HG02759 (cell line): Measurements from ENCODE around the gene CASQ2.

Experiments used
- ATAC-seq: cut with Tn5 transposase; IDR thresholded peaks from one replicate; pipeline ENCODE4 v1.9.1; 2021; ENCODE audit warnings: mild to moderate bottlenecking, moderate library complexity; ENCODE audit not compliant: unreplicated experiment

Gene CASQ2

DNA sequence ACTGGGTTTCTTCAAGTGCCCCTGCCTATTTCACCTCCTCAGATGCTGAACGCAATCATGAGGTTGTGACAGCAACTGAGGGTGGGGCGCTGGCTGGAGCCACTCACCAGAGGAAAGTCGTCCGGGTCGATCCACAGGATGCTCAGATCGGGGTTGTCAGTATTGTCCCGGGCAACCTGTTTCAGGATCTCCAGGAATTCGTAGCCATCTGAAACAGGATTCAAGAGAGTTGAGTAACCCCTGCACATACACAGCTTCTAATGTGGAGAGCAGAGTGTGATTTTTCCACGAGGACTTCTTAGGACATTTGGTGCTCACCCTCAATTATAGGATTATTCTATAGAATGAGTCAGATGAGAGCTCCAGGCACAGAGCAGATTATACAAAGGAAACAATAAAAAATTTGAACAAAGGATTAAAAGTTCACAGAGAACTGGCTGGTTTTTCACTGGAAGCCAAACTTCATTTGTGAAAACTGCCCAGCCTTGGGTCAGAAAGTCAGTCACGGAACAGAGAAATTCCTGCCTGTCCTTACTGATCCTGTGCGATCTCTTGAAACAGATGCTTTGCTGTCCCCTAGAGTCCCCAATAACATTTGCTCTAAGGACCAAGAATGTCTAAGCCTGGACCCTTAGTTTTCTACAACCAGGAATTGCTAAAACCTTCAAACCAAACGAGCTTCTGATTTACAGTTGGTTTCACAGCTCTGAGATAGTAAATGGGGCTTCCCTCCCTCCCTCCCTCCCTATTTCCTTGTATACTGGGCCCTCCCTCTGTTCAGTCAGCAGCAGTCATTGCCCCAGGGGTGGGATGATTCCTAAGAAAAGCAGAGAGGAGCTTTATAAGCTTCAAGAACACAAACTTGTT is 63.2 kb downstream of the CASQ2 start:
- no peak for ATAC-seq

DNA sequence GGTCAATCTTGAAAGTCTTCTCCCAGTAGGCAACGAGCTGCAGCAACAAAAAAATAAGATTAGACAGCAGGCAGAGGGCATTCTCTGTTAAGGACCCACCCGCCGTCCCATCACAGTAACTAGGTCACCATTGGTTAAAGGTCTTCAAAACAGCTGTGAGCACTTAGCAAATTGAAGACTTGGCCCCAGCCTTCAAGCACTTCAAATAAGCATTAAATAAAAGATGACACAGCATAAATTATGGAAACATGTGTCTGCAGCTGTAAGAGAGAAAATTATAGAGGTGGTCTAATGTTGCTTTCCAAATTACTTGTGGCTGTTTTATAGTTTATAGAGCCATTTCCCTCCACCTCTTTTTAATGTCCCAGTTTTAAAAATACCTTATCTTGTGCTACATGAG is 65.6 kb downstream of the CASQ2 start:
- no peak for ATAC-seq

DNA sequence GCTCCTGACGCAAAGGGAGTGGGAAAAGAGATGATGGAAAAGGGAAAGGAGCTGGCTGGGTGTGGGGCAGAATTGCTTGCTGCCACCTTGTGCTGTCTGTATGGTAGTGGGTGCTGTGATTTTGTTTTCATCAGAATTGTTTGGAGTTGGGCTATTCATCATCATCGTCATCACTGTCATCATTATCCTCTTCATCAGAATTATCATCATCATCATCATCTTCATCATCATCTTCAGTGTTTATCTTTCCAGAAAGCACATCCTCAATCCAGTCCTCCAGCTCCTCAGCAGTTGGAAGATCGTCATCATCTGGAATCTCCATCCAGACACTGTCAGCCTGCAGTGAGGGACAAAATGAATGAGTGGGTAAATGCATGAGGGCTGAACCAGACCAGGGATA is 67.4 kb downstream of the CASQ2 start:
- no peak for ATAC-seq

DNA sequence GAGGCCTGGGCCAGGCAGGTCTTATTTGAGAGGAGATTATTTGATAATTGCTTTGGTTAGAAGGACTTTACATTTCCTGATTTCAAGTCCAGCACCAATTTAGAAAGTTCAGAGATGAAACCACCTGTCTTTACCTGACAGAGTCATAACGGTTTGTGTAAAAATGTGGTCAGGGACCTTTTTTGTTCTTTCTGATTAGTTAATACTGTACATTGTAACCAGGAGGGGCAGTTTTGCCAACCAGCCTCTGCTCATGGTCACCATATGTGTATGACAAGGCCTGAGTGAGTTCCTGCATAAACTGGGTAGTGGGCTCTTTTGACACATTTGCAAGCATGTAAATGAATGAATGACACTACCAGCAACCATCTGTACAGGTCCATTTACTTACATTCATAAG is 70.9 kb downstream of the CASQ2 start:
- ATAC-seq, result no peak

DNA sequence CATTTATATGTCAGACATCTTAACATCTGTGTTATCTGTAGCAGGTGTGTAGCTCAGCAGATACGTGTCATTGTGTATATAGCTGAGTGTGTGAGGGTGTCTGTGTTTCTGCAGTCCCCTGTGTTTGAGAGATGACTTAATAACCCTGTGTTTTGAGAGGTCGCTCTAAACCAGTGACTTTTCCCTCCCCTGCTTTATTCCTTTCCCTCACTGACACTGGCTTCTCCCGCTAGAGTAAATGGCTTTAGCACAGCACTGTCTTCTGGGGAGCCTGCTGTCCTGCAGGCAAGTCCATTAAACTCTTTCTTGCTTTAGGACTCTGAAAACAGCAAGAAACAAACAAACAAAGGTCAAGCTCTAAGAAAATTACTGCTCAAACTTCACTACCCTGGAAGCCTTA is 73.7 kb downstream of the CASQ2 start:
- ATAC-seq, result no peak

DNA sequence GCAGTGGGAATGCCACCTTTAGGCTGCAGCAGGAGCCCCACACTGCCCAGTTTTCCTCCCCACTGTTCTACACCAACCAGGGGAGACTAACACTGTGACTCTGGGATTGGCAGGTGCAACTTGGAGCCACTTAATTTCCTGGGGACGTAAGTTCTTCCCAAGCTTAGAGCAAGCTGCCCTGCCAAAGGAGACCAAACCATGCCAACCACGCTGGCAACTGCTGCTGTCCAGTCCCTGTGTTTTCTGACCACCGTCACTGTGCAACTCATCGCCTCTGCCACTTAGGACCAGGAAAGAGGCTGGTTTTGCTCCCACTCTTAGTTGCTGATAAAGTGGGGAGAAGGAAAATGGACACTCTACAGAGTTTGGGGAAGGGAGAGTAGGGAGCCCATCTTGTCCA is 76.3 kb downstream of the CASQ2 start:
- ATAC-seq, result no peak

DNA sequence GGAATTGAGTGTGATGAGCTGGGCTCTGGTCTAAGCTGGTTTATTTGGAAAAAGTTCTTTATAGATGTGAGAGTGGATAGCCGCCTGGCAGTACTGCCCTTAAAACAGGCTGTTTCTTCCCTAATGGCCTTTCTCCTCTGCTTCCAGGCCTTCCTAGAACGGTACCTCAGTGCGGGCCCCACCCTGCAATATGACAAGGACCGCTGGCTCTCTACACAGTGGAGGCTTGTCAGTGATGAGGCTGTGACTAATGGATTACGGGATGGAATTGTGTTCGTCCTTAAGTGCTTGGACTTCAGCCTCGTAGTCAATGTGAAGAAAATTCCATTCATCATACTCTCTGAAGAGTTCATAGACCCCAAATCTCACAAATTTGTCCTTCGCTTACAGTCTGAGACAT is 77.5 kb downstream of the CASQ2 start:
- no peak for ATAC-seq

DNA sequence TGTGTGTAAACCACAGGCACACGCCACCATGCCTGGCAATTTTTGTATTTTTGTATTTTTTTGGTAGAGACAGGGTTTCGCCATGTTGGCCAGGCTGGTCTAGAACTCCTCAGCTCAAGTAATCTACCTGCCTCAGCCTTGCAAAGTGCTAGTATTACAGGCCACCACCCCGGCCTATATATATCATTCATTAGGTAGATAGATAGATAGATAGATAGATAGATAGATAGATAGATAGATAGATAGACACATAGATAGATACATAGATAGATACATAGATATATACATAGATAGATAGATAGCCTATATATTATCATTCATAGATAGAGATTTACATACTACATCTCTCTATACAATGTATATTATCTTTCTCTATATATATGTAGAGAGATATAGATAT is 80.8 kb downstream of the CASQ2 start:
- ATAC-seq, result no peak

DNA sequence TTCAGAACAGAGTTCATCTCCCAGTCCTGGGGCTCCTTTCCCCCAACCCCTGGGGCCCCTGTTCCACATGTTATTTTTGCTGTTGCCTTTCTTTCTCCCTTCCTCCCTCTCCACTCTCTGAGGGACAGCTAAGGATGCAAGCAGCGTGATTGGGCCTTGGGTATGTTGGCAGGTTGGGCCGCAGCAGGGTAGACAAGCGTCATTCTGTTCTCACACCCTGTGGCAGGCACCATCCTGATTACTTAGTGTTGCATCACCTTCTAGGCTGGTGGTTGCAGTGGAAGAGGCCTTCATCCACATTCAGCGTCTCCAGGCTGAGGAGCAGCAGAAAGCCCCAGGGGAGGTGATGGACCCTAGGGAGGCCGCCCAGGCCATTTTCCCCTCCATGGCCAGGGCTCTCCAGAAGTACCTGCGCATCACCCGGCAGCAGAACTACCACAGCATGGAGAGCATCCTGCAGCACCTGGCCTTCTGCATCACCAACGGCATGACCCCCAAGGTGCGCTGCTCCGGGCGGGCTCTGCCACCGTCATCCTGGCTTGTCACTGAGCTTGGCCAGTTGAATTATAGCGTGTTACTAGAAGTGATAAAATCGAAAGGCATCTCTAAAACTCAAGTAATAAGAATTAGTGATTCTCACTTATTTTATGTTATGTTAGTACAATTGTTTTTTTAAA is 83.3 kb downstream of the CASQ2 start:
- ATAC-seq, result no peak

DNA sequence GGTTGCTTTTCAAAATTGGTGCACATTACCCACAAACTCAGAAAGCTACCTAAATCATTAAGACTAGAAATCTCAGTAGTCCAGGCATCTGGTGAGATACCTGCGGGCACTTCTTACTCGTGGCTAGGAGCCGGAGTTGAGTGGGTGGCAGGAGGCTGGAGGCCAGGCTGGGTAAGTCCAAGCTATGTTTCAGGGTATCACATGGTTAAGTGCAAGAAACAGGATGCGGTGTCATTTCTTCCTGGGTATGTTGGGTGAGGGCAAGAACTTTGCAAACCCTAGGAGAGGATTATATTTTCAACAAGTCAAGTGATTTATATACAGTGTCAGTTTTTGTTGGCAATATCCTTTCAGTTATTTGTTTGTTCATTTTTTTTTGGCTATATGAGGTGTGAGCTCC is 85.7 kb downstream of the CASQ2 start:
- no peak for ATAC-seq

DNA sequence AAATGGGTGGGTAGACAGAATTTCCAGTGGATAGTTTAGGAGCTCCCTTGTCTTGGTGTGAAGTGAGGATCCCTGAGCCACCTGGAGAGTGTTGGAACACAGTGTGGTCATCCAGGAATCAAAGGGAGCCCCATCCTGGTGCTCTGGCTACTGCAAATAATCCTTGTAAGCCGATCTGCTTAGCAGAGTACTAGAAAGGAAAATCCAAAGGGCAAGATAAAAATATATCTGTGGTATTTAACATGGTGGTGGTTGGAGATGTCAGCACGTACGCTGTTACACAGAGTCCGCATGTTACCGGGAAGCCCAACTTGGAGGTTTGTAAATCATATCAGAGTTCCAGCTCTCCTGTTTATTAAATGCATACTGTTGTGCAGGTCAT is 87.8 kb downstream of the CASQ2 start:
- no peak for ATAC-seq

DNA sequence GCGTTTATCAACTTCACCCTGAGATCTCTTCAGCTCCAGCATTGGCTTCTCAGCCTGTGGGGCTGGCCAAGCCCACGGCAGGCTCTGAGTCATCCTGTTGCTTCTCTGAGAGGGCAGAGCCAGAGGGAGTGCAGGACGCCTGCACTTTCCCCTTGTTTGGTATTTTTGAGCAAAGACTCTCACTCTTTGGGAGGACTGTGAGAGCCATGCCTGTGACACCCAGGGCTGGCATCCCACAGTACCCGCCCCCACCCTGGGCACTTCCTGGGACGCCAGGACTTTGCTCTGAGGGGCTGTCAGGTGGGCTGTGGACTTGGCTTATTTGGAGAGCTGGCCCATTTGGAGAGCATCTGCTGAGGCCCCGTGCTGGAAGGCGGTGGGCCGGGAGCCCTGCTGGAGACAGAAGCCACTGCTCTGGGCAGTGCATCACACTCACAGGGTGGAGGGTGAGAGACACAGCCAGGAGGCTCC is 89.3 kb downstream of the CASQ2 start:
- peak; percentile 42 for ATAC-seq

DNA sequence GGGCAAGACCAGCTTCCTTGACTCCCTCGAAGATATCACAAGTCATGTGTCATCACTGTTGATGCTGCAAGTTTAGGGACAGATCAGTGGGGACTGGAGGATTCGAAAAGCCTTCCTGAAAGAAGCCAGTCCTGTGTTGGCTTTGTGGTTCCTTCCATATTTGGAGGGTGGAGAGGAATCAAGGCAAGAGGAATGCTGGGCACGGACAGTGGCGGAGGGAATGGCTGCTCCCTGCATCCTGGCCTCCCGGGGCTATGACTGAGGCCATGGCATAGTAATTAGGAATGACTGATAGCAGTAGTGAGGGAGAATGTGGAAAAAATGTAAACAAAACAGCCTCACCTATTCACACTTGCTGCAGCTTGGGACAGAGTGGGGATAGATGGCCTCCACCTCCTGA is 90.4 kb downstream of the CASQ2 start:
- no peak for ATAC-seq

DNA sequence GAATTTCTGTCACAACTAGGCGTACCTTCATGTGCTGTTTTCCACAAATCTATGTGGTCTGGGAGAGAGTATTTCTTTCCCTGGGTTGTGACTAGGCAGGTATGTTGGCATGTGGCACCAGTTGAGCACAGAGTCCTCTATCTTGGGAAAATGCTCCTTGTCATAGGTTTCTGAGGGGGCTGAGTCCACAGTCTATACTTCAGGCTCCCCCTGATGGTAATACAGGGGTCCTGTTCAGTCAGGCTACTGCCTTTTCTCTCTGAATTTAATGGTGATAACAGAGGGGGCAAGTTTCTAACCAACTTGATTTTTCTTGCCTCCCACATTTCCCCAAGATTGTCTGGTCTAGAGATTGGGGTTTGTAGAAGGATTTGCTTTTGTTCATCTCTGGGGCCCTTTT is 90.9 kb downstream of the CASQ2 start:
- no peak for ATAC-seq

DNA sequence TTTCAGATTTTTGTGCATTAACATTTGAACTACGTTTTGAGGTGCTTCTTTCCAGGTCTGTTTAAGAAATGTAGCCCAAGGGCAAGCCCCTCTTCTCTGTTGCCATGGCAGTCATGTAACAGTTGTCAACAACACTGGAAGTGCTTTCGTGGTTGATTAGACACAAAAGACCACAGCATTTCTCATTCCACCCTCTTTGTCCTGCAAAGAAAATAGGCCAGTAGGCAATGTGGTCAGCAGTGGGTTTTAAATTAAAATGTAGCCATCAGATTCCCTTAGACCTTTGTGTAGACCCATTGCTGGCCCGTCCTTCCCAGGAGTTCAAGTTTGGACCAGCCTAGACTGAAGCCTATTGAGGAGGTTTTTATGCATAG is 91.3 kb downstream of the CASQ2 start:
- ATAC-seq, result peak; percentile 63

DNA sequence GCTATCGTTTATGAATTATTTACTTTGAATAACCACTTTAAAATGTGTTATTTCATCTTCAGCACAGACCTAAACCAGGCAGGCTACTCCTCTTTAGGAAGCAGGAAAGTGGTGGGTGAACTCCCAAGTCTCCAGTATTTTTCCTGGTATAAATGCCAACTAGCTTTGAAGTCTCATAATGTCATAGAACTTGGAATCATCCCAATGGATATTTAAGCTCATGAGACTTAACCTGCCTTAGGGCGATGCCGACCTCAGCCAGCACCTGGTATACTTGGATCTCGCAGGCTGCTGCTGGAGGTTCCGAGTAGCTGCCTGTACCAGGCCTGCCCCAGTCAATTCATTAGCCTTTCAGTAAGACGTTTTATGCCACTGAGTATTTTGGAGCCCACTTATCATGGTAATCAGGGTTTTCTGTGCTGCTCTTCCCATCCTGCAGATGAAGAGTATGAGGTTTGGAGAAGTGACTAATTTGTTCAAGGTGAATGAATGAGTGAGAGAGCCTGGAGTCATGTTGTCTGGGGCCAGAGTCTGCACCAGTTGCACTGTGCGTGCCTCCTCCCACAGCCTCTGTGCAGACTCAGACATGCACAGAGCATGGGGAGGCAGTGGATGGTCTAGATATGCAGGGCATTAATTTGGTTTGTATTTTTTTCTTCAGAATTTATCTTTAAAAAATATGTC is 91.9 kb downstream of the CASQ2 start:
- ATAC-seq, result peak; percentile 36

DNA sequence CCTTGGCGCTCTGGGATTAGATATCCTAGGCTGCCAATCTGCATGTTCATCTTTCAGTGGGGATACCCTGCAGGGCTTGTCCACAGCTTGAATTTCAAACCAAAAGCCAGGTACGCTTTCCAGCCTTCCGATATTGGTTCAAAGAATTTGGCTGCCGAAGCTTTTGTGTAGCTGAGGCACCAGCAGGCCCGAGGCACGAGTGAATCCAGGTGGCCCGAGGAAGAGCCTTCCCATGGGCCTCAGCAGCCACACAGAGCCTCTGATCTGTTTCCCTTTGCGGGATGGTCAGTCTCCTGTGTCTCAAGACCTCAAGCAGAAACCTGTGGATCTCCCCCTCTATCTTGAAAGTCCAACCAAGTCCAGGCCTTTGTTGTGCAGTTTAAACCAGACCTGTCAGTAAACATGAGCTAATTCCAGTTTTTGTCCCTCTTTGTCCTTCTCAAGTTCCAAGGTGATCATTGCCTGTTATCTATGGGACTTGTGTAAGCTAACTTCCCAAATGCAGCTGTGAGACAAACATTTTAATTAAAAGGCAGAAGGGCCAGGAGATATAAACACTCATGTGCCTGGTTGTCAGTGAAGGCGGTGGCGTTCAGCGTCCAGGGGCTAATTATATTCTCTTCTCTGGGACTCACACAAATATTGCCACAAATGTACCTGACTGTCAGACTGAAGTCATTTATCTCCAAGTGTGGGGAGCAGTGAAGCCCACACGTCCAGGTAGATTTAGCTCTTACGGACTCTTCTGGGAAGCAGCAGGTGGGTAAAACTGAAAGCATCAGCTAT is 96.1 kb downstream of the CASQ2 start:
- no peak for ATAC-seq

DNA sequence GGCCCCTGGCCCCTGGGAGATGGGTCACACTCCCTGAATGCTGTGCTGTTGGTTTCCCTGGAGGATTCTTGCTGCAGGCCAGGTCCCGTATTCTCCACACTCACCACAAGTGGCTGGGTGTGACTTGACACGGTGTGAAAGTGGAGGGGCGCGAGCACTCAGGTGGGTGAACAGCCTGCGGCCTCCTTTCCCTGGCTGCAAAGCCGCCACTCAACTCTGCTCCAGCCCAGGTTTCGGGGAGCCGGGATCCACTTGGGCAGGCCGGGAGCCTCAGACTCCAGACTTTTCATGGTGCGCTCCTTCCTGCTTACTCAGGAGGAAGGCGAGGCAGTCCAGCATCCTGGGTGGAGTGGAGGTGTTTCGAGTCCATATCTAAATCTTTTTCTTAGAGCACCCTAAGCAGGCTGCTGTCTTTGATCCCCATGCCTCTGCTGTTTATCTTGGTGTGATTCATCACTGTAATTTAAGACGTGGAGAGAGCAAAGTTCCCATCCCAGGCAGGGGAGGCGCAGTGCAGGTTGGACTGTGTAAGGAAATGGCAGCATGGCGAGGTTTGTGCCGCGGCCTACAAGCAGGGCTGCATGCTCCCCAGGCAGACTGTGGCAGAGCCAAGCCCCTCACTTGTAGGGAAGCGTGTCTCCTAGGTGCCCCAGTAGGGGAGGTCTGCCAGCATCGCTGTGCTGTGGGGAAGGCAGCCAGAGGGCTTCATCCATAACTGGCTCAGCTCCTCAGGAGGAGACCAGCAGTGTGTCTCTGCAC is 97.2 kb downstream of the CASQ2 start:
- ATAC-seq, result no peak

DNA sequence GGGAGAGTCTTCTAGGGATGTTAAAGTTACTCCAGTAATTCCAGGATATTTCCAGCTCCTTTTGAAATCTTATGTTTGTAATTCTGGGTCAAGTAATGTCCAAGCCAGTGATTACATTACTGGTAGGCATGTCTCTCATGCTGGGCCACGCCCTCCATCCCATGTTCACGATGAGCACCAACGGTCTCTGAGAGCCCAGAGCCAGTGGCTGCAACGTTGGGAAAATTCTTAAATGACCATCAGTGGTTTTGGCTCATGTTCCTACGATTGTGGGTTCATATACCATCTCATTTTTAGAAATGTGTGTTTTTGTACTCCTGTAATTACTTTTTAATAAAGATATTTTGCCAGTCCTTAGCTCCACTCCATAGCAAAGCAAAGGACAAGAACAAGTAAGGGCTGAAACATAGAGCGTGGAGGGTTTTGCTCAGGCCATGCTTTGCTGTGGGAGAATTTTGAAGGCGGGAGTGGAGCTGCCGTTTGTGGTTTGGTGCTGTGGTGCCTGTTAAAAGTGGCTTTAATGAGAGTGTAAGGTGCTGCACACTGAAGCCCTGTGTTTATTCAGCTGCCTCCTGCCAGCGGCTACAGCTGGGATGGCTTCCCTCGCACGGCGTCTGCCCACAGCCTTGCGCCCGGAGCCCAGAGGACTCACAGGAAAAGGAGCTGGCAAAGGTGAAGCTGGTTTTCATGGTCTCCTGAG is 97.9 kb downstream of the CASQ2 start:
- no peak for ATAC-seq

DNA sequence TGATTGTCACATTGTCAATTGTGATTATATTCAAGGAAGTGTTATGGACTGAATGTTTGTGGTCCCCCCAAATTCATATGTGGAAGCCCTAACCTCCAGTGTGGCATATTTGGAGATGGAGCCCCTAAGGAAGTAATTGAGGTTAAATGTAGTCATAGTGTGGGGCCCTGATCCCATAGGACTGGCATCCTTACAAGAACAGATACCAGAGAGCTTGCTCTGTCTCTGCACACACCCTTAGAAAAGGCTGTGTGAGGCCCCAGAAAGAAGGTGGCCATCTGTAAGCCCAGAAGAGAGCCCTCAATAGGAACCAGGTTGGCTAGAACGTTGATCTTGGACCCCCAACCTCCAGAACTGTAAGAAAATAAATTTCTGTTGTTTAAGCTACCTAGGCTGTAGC is 98.6 kb downstream of the CASQ2 start:
- no peak for ATAC-seq
